Measurements from ENCODE around the gene SESTD1.

GRCh38 chr2:179201869-179202268 lies 62.8 kb downstream of the SESTD1 start:
- TF ChIP-seq CTCF (IDR thresholded peaks at IDR 0.05; ENCODE audit: insufficient read depth, low read length) (no peak), GABPA (IDR thresholded peaks at IDR 0.05; ENCODE audit: low read depth) (no peak), REST (IDR thresholded peaks at IDR 0.05; ENCODE audit: insufficient replicate concordance, low read depth) (no peak), SPI1 (IDR thresholded peaks at IDR 0.05; ENCODE audit: borderline replicate concordance, low read depth) (no peak), POLR2AphosphoS5 (IDR thresholded peaks at IDR 0.05; ENCODE audit: low read depth) (no peak)

All from HL-60 (cell line).